T-helper 2 cell treated with Interferon-gamma antibody and Interleukin-4, amounts not matched to agents 5 μg/mL and 100 μg/mL, for 36 hours (primary cell): ENCODE results near the gene NT5DC1.
"Not testable (repeated sequence)": the region's sequence is repeated elsewhere in the genome, so short reads cannot be mapped to it uniquely, and the experiment has no call there.

Experiments
- DNase-seq: peaks from one replicate; pipeline ENCODE4 v3.0.0; 2021; ENCODE audit warnings: low spot score
- H3K27ac Mint-ChIP-seq: one replicate; pipeline ENCODE4 v1.8.0; 2021; ENCODE audit warnings: mild to moderate bottlenecking, mixed read lengths
- H3K27me3 Mint-ChIP-seq: one replicate; pipeline ENCODE4 v1.8.0; 2021; ENCODE audit warnings: low read depth, mixed read lengths
- H3K36me3 Mint-ChIP-seq: one replicate; pipeline ENCODE4 v1.8.0; 2021; ENCODE audit warnings: low read depth, mixed read lengths
- H3K4me1 Mint-ChIP-seq: one replicate; pipeline ENCODE4 v1.8.0; 2021; ENCODE audit warnings: low read depth, mixed read lengths
- H3K4me3 Mint-ChIP-seq: one replicate; pipeline ENCODE4 v1.8.0; 2022; ENCODE audit warnings: mild to moderate bottlenecking, moderate library complexity, mixed read lengths
- H3K9me3 Mint-ChIP-seq: one replicate; pipeline ENCODE4 v1.8.0; 2021; ENCODE audit warnings: mixed read lengths

Gene NT5DC1

GRCh38 chr6:116280161-116280932 lies 179.7 kb downstream of the NT5DC1 start:
- no peak for DNase-seq
- Mint-ChIP-seq H3K27me3 (peaks cover 3% of the 10 kb centered on the region), H3K4me1 (peaks cover 38% of the 10 kb centered on the region), H3K9me3 (no peaks in the 10 kb centered on the region), H3K27ac (peak overlapping the region; percentile 99), H3K36me3 (peaks cover 32% of the 10 kb centered on the region), H3K4me3 (peak overlapping the region; percentile 99)

- Mint-ChIP-seq H3K36me3 (peaks cover 29% of the 10 kb centered on the region), H3K4me1 (peaks cover 35% of the 10 kb centered on the region), H3K27me3 (peaks cover 3% of the 10 kb centered on the region), H3K4me3 (peak overlapping the region; percentile 99), H3K9me3 (no peaks in the 10 kb centered on the region), H3K27ac (no peak overlapping the region)
- no peak for DNase-seq
These were observed 180.3 kb downstream of the NT5DC1 start for GRCh38 chr6:116280933-116281316.

- H3K9me3 Mint-ChIP-seq, result no peaks in the 10 kb centered on the region
- peaks cover 16% of the 10 kb centered on the region for H3K36me3 Mint-ChIP-seq
- no peak for DNase-seq
- H3K27ac Mint-ChIP-seq, result no peak overlapping the region
- peaks cover 21% of the 10 kb centered on the region for H3K4me1 Mint-ChIP-seq
- peaks cover 7% of the 10 kb centered on the region for H3K27me3 Mint-ChIP-seq
- no peak overlapping the region for H3K4me3 Mint-ChIP-seq
These were observed 182.0 kb downstream of the NT5DC1 start for GRCh38 chr6:116282698-116283097.

- Mint-ChIP-seq H3K36me3 (peaks cover 11% of the 10 kb centered on the region), H3K9me3 (no peaks in the 10 kb centered on the region), H3K27me3 (peaks cover 7% of the 10 kb centered on the region)
These were observed 182.5 kb downstream of the NT5DC1 start for GRCh38 chr6:116283191-116283590.

GRCh38 chr6:116284984-116285383 lies 184.3 kb downstream of the NT5DC1 start:
- not testable (repeated sequence) for H3K4me3 Mint-ChIP-seq, H3K36me3 Mint-ChIP-seq, H3K4me1 Mint-ChIP-seq, H3K9me3 Mint-ChIP-seq, DNase-seq, H3K27ac Mint-ChIP-seq, H3K27me3 Mint-ChIP-seq

More at GRCh38 chr6:116283191-116283590, 182.5 kb downstream of the NT5DC1 start:
- no peak overlapping the region for H3K4me3 Mint-ChIP-seq
- DNase-seq, result no peak
- no peak overlapping the region for H3K27ac Mint-ChIP-seq
- H3K4me1 Mint-ChIP-seq, result peaks cover 17% of the 10 kb centered on the region

GRCh38 chr6:116286773-116287358 lies 186.2 kb downstream of the NT5DC1 start:
- H3K36me3 Mint-ChIP-seq, result no peaks in the 10 kb centered on the region
- H3K4me1 Mint-ChIP-seq, result no peaks in the 10 kb centered on the region
- H3K4me3 Mint-ChIP-seq, result no peak overlapping the region
- H3K27ac Mint-ChIP-seq, result no peak overlapping the region
- H3K9me3 Mint-ChIP-seq, result no peaks in the 10 kb centered on the region
- DNase-seq, result no peak
- peaks cover 7% of the 10 kb centered on the region for H3K27me3 Mint-ChIP-seq

- H3K36me3 Mint-ChIP-seq, result no peaks in the 10 kb centered on the region
- no peaks in the 10 kb centered on the region for H3K4me1 Mint-ChIP-seq
- peaks cover 7% of the 10 kb centered on the region for H3K27me3 Mint-ChIP-seq
- H3K4me3 Mint-ChIP-seq, result no peak overlapping the region
- DNase-seq, result no peak
- H3K9me3 Mint-ChIP-seq, result no peaks in the 10 kb centered on the region
- H3K27ac Mint-ChIP-seq, result no peak overlapping the region
These were observed 187.1 kb downstream of the NT5DC1 start for GRCh38 chr6:116287689-116288282.

GRCh38 chr6:116289876-116290275 lies 189.2 kb downstream of the NT5DC1 start:
- no peak overlapping the region for H3K27ac Mint-ChIP-seq
- peaks cover 11% of the 10 kb centered on the region for H3K27me3 Mint-ChIP-seq
- DNase-seq, result no peak
- no peaks in the 10 kb centered on the region for H3K9me3 Mint-ChIP-seq
- H3K4me3 Mint-ChIP-seq, result no peak overlapping the region
- no peaks in the 10 kb centered on the region for H3K4me1 Mint-ChIP-seq
- H3K36me3 Mint-ChIP-seq, result no peaks in the 10 kb centered on the region

GRCh38 chr6:116290799-116291198 lies 190.1 kb downstream of the NT5DC1 start:
- no peak overlapping the region for H3K4me3 Mint-ChIP-seq
- H3K27me3 Mint-ChIP-seq, result peaks cover 10% of the 10 kb centered on the region
- no peaks in the 10 kb centered on the region for H3K4me1 Mint-ChIP-seq
- H3K36me3 Mint-ChIP-seq, result no peaks in the 10 kb centered on the region
- DNase-seq, result no peak
- H3K9me3 Mint-ChIP-seq, result no peaks in the 10 kb centered on the region
- H3K27ac Mint-ChIP-seq, result no peak overlapping the region

- no peak overlapping the region for H3K27ac Mint-ChIP-seq
- no peak overlapping the region for H3K4me3 Mint-ChIP-seq
- no peaks in the 10 kb centered on the region for H3K9me3 Mint-ChIP-seq
- no peaks in the 10 kb centered on the region for H3K36me3 Mint-ChIP-seq
- DNase-seq, result no peak
- no peaks in the 10 kb centered on the region for H3K4me1 Mint-ChIP-seq
- peaks cover 7% of the 10 kb centered on the region for H3K27me3 Mint-ChIP-seq
These were observed 191.2 kb downstream of the NT5DC1 start for GRCh38 chr6:116291701-116292396.

- Mint-ChIP-seq H3K4me3 (no peak overlapping the region), H3K27ac (no peak overlapping the region), H3K27me3 (peaks cover 7% of the 10 kb centered on the region)
These were observed 191.9 kb downstream of the NT5DC1 start for GRCh38 chr6:116292553-116292952.

GRCh38 chr6:116298273-116298672 lies 197.6 kb downstream of the NT5DC1 start:
- DNase-seq, result no peak
- peaks cover 8% of the 10 kb centered on the region for H3K9me3 Mint-ChIP-seq
- H3K4me3 Mint-ChIP-seq, result no peak overlapping the region
- H3K4me1 Mint-ChIP-seq, result no peaks in the 10 kb centered on the region
- H3K27ac Mint-ChIP-seq, result no peak overlapping the region
- peaks cover 9% of the 10 kb centered on the region for H3K27me3 Mint-ChIP-seq
- no peaks in the 10 kb centered on the region for H3K36me3 Mint-ChIP-seq

More at GRCh38 chr6:116292553-116292952, 191.9 kb downstream of the NT5DC1 start:
- Mint-ChIP-seq H3K9me3 (no peaks in the 10 kb centered on the region), H3K4me1 (no peaks in the 10 kb centered on the region), H3K36me3 (no peaks in the 10 kb centered on the region)
- DNase-seq, result no peak

GRCh38 chr6:116298973-116299372 lies 198.3 kb downstream of the NT5DC1 start:
- Mint-ChIP-seq H3K27ac (no peak overlapping the region), H3K4me3 (no peak overlapping the region), H3K27me3 (peaks cover 9% of the 10 kb centered on the region), H3K4me1 (no peaks in the 10 kb centered on the region), H3K9me3 (peaks cover 8% of the 10 kb centered on the region), H3K36me3 (no peaks in the 10 kb centered on the region)
- no peak for DNase-seq
